GM21786 (cell line): ENCODE measurements around the gene C3AR1.
"Not testable (repeated sequence)": the region's sequence is repeated elsewhere in the genome, so short reads cannot be mapped to it uniquely, and the experiment has no call there.

Experiments
- ATAC-seq: cut with Tn5 transposase; IDR thresholded peaks from one replicate; pipeline ENCODE4 v1.9.1; 2021; ENCODE audit not compliant: unreplicated experiment

Gene C3AR1

GRCh38 chr12:8031017-8031416 lies 35.1 kb downstream of the C3AR1 start:
- ATAC-seq = not testable (repeated sequence)

GRCh38 chr12:8030189-8030588 lies 36.0 kb downstream of the C3AR1 start:
- no peak for ATAC-seq

- no peak for ATAC-seq
Observed at GRCh38 chr12:8028267-8028666, 37.9 kb downstream of the C3AR1 start.

GRCh38 chr12:8027856-8028255 lies 38.3 kb downstream of the C3AR1 start:
- ATAC-seq = no peak

GRCh38 chr12:8026291-8026900 lies 39.8 kb downstream of the C3AR1 start:
- peak; percentile 98 for ATAC-seq

- ATAC-seq = no peak
Observed at GRCh38 chr12:8018666-8019581, 47.2 kb downstream of the C3AR1 start.

GRCh38 chr12:8018213-8018612 lies 47.9 kb downstream of the C3AR1 start:
- ATAC-seq = not testable (repeated sequence)

- no peak for ATAC-seq
Observed at GRCh38 chr12:8014836-8015235, 51.3 kb downstream of the C3AR1 start.

- no peak for ATAC-seq
Observed at GRCh38 chr12:8012651-8013309, 53.4 kb downstream of the C3AR1 start.

- ATAC-seq = no peak
Observed at GRCh38 chr12:8011331-8011730, 54.8 kb downstream of the C3AR1 start.
